GM12801 (cell line): ENCODE results near the gene FAM227B.

Experiments
- TF ChIP-seq, protein P1 (sequence below): IDR thresholded peaks from one replicate; pipeline ENCODE4 v1.5.1; 2011; ENCODE audit warnings: control low read depth; ENCODE audit not compliant: insufficient read length; ENCODE audit errors: extremely low read depth

FAM227B gene

DNA sequence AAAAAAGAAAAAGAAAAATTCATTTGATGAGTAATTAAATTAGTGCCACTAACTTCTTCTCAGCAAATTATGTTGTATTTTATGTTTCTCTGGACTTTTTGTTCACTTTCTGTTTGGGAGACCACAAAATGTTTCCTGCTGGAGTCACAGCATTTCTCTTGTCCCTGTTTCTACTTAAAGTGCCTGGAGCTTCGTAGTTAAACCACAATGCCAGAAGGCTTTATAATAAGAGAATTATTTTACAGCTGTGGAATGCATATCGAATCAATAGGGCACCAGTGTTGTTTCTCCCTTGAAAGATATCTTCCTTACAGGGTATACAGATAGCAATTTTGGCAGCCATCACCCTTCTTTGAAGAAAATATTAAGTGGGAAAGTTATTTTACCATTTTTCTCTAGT is 3.4 kb upstream of the FAM227B start:
- TF ChIP-seq, protein P1, sequence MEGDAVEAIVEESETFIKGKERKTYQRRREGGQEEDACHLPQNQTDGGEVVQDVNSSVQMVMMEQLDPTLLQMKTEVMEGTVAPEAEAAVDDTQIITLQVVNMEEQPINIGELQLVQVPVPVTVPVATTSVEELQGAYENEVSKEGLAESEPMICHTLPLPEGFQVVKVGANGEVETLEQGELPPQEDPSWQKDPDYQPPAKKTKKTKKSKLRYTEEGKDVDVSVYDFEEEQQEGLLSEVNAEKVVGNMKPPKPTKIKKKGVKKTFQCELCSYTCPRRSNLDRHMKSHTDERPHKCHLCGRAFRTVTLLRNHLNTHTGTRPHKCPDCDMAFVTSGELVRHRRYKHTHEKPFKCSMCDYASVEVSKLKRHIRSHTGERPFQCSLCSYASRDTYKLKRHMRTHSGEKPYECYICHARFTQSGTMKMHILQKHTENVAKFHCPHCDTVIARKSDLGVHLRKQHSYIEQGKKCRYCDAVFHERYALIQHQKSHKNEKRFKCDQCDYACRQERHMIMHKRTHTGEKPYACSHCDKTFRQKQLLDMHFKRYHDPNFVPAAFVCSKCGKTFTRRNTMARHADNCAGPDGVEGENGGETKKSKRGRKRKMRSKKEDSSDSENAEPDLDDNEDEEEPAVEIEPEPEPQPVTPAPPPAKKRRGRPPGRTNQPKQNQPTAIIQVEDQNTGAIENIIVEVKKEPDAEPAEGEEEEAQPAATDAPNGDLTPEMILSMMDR, result no peak

DNA sequence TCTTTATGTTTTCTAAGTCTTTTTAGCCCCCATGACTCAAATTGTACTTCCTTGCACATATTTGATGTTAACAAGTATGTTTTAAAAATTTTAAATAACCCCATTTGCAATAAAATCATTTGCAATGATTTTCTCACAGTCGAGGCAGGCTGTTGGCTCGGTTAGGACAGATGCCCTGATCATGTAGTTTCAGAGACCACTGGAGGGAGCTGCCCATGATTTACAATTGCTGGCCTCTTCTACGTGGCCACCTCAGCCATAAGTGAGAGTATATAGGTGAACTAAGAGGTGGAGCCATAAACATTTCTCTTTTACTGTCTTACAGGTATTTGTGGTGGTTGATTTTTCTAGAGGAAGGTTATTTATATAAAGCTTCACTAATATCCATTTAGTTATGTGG is 1.9 kb upstream of the FAM227B start:
- TF ChIP-seq, protein P1, result no peak

DNA sequence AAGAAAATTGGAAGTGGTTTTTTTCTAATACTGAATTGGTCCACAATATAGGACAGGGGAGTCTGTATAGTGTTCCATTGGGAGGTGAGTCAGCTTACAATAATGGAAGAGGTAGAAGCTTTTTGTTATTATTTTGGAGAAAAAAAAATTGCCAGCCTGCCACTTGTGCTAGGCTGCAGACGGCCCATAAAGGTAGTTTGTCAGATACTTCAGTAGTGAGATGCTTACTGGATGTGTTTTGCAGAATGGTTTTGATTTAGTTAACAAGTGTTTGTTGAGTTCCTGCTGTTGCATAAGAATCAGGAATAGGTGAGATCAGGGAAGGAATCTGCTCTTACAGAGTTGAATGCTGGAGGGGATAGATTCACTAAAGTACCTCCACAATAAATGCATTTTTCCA is 1.3 kb upstream of the FAM227B start:
- TF ChIP-seq, protein P1, result no peak

DNA sequence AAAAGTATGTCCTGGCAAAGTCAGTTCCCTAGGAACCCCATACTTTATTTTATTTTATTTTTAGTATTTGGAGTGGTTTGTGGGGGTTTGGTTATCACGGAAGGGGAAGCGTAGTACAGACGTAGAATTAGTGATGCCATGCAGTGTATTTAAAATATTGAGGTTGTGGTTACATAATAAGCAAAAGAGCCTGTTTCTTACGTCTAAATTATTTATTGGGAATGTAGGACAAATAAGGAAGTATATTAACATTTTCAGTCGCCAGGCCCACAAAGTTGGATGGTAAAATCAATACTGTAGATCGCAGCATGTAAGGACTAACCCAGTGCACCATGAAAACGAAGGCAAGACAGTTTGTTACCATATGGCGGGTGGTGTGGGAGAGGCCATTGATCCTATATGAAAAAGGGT is 788 bp upstream of the FAM227B start:
- TF ChIP-seq, protein P1, result no peak

DNA sequence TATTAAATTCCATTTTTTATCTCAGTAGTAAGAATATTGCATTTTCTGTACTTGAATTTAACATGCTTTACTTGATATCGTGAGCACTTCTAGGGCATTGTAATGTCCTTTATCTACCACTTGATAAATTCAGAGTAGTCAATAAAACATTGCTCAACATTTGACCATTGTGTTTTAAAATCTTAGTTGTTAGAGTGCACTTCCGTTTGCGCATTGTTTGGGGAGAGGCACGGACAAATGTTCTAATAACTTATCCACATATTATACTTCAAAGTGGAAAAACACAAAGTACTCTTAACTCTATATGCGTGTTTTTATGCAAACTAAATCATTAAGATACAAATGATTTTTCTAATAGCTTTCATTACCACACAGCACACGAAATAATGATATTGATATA is 419 bp downstream of the FAM227B start:
- TF ChIP-seq, protein P1, result no peak

DNA sequence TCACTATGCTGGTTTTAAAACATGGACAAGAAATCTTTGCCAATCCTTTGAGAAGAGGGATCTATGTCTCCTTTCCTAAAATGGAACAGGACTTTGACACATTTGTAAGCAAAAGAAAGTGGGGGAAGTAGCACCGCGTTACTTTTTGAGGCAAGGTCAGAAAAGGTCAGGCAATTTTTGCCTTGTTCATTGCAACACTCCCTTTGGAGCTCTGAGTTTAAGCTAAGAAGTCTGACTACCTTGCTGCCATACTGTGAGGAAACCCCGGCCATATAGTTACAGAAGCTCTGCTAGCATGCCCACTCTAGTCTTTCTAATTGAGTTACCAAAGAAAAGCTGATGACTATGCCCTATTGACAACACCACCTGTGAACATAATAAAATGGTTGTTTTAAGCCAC is 1.4 kb downstream of the FAM227B start:
- TF ChIP-seq, protein P1, result no peak

DNA sequence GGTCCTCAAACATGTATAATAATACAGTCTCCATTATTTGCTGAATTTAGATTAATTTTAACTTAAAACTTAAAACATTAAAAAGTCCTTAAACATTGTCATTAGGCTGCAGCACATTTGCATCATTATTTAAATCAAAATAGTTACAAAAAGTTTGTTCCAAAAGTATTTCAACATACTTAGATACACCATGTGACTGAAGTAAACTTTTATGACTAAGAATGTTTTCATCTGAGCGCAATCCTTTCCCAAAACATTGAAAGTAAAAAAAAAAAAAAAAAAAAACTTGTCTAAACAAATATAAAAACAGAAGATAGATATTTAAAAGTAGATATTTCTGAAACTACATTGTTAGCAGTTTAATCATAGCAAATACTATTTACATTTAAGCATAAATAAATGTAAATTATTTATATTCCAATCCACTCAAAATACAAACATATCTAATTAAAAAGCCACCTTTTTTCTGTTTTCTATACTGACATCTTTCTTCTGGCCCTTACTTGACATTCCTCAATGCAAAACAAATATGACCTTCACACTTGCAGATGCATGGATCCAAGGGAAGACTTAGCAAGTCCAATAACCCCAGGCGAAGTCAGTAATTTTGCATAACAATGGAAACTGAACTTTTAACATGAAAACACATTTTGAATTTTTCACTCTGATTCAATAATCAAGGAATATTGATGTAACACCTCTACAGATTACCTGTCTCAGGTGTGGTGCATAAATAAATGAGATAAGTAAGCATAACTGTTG is 10.3 kb downstream of the FAM227B start:
- TF ChIP-seq, protein P1, result no peak
